ENCODE measurements around the gene SYTL3. TPM values are rescaled to one million over a fixed set of nuclear protein-coding genes. Genes with fewer than 3 reads are reported as not detected.
"Not testable (repeated sequence)": the region's sequence is repeated elsewhere in the genome, so short reads cannot be mapped to it uniquely, and the experiment has no call there.

SYTL3 gene
- total and polyA plus RNA-seq, 3 donors from 2014 or later, result 7.0 to 11.0 (median 10.2) TPM

DNA sequence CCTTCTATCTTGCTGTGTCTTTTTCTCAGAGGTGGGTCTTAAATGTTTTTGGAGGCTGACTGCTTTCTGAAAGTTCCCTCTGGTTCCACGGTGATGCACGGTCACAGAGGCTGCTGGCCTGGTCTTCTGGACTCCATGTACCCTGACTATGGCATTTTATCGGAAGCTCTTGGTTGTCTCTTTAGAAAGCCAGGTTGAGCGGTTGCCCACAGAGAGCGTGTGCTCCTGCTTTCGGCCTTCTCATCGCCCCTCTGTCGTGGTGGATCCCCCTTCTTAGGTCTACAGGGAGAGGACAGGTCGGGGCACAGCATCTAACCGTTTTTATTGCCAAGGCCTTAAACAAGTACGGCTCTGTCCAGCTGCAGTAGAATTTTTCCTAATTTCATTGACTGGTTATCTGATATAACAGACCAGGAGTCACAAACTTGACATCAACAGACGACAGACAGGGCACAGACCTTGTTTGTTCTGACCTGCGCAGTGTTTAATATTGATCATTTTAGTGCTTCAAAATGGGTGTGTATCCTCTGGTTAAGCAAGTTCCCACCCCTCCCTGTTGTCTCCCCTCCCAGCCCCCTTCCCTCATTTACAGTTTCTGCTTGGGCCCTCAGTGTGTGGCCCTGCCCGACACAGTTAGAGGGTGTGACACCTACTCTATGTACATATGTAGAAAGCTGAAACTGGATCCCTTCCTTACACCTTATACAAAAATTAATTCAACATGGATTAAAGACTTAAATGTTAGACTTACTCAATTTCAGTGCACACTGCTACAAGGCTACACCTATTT, 24.7 kb downstream of the SYTL3 start:
- intact Hi-C loops (cut with DNase I; ENCODE audit: low total_unique reads), result no loop called here
- 88 to 91% methylated on average over 14 of the region's 14 CpGs for WGBS, 2 donors
- no peak for DNase-seq

DNA sequence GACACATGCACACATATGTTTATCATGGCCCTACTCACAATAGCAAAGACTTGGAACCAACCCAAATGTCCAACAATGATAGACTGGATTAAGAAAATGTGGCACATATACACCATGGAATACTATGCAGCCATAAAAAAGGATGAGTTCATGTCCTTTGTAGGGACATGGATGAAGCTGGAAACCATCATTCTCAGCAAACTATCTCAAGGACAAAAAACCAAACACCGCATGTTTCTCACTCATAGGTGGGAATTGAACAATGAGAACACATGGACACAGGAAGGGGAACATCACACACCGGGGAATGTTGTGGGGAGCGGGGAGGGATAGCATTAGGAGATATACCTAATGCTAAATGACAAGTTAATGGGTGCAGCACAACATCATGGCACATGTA, 27.2 kb downstream of the SYTL3 start:
- WGBS, 2 donors, result 96 to 100% methylated on average over 3 of the region's 3 CpGs
- H3K4me3 ChIP-seq; DNase-seq; H3K27ac ChIP-seq; H3K9me3 ChIP-seq; H3K27me3 ChIP-seq; H3K36me3 ChIP-seq (ENCODE audit: low read depth, missing control alignments); intact Hi-C loops (cut with DNase I; ENCODE audit: low total_unique reads); H3K4me1 ChIP-seq: not testable (repeated sequence)

More for the DNA sequence above, 24.7 kb downstream of the SYTL3 start:
- no peak overlapping the region for H3K27ac ChIP-seq
- H3K4me1 ChIP-seq, result no peaks in the 10 kb centered on the region
- H3K36me3 ChIP-seq (ENCODE audit: low read depth, missing control alignments), result no peaks in the 10 kb centered on the region
- no peak overlapping the region for H3K4me3 ChIP-seq
- TF ChIP-seq, protein P1, sequence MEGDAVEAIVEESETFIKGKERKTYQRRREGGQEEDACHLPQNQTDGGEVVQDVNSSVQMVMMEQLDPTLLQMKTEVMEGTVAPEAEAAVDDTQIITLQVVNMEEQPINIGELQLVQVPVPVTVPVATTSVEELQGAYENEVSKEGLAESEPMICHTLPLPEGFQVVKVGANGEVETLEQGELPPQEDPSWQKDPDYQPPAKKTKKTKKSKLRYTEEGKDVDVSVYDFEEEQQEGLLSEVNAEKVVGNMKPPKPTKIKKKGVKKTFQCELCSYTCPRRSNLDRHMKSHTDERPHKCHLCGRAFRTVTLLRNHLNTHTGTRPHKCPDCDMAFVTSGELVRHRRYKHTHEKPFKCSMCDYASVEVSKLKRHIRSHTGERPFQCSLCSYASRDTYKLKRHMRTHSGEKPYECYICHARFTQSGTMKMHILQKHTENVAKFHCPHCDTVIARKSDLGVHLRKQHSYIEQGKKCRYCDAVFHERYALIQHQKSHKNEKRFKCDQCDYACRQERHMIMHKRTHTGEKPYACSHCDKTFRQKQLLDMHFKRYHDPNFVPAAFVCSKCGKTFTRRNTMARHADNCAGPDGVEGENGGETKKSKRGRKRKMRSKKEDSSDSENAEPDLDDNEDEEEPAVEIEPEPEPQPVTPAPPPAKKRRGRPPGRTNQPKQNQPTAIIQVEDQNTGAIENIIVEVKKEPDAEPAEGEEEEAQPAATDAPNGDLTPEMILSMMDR (IDR thresholded peaks at IDR 0.05), result no peak
- no peak for TF ChIP-seq POLR2A (IDR thresholded peaks at IDR 0.05)
- H3K9me3 ChIP-seq, result no peaks in the 10 kb centered on the region
- no peaks in the 10 kb centered on the region for H3K27me3 ChIP-seq

DNA sequence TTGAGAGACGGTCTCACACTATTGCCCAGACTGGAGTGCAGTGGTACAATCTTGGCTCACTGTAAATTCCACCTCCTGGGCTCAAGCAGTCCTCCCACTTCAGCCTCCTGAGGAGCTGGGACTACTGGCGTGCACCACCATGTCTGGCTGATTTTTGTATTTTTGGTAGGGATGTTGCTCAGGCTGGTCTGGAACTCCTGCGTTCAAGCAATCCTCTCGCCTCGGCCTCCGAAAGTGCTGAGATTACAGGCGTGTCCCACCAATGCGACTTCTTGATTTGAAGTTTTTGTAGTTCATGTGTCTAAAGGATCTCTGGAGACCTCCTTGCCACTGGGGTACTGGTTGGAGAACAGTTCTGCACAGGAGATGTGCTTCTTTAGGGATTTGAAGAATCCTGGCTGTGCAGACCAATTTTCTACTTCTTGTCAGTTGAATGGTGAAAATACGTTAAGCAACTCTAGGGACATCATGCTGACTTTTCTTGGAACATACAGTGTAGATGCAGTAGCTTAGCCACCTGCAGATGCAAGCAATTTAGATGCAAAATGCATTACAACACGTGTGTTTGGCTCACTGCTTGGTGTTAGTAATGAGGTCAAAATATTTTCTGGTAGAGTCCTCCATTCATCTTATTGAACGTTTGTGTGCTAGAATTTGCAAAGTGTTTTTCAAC, 28.2 kb downstream of the SYTL3 start:
- WGBS, 2 donors, result 82 to 85% methylated on average over 11 of the region's 11 CpGs
- H3K27me3 ChIP-seq, result no peaks in the 10 kb centered on the region
- no peak for DNase-seq
- no peak overlapping the region for H3K27ac ChIP-seq
- TF ChIP-seq, protein P1 (IDR thresholded peaks at IDR 0.05), result no peak
- no peak for TF ChIP-seq POLR2A (IDR thresholded peaks at IDR 0.05)
- H3K4me3 ChIP-seq, result no peak overlapping the region
- intact Hi-C loops (cut with DNase I; ENCODE audit: low total_unique reads), result no loop called here
- H3K36me3 ChIP-seq (ENCODE audit: low read depth, missing control alignments), result no peaks in the 10 kb centered on the region
- H3K9me3 ChIP-seq, result no peaks in the 10 kb centered on the region
- no peaks in the 10 kb centered on the region for H3K4me1 ChIP-seq

DNA sequence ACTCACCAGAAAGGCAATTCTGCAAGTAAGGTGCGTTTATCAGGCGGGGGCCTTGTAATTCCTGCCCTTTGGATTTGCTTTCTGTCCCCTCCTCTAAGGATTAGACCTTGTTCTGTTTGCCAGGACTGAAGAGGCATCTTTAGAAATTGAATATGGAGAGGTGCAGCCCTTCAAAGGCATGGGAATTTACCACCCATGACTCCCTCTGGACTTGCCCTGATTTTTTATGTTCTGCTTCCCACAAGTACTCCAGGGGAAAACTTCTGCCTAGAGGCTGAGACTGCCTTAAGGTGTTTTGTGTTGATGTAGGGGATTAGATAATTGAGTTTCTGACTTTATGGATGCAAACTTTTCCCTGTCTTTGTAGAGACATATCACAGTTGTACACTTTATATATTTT, 30.2 kb downstream of the SYTL3 start:
- intact Hi-C loops (cut with DNase I; ENCODE audit: low total_unique reads), result no loop called here
- no peaks in the 10 kb centered on the region for H3K36me3 ChIP-seq (ENCODE audit: low read depth, missing control alignments)
- 84 to 97% methylated on average over 2 of the region's 2 CpGs for WGBS, 2 donors
- H3K27me3 ChIP-seq, result no peaks in the 10 kb centered on the region
- H3K27ac ChIP-seq, result no peak overlapping the region
- DNase-seq, result no peak
- TF ChIP-seq POLR2A (IDR thresholded peaks at IDR 0.05), result no peak
- TF ChIP-seq, protein P1 (IDR thresholded peaks at IDR 0.05), result no peak
- H3K9me3 ChIP-seq, result no peaks in the 10 kb centered on the region
- H3K4me3 ChIP-seq, result no peak overlapping the region
- no peaks in the 10 kb centered on the region for H3K4me1 ChIP-seq

DNA sequence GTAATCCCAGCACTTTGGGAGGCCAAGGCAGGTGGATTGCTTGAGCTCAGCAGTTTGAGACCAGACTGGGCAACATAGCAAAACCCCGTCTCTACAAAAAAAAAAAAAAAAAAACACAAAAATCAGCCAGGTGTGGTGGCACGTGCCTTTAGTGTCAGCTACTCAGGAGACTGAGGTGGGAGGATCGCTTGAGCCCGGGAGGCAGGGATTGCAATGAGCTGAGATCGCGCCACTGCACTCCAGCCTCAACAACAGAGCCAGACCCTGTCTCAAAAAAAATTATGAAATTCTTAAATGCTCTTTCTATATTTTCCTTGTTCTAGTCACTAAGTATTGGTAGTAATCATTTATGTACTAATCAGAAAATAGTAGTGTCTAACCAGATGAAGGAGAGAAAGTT, 30.6 kb downstream of the SYTL3 start:
- DNase-seq, result no peak
- 83 to 88% methylated on average over 6 of the region's 6 CpGs for WGBS, 2 donors
- H3K27me3 ChIP-seq, result no peaks in the 10 kb centered on the region
- intact Hi-C loops (cut with DNase I; ENCODE audit: low total_unique reads), result no loop called here
- H3K36me3 ChIP-seq (ENCODE audit: low read depth, missing control alignments), result no peaks in the 10 kb centered on the region
- no peak overlapping the region for H3K4me3 ChIP-seq
- H3K27ac ChIP-seq, result no peak overlapping the region
- no peaks in the 10 kb centered on the region for H3K9me3 ChIP-seq
- no peak for TF ChIP-seq POLR2A (IDR thresholded peaks at IDR 0.05)
- TF ChIP-seq, protein P1 (IDR thresholded peaks at IDR 0.05), result no peak
- no peaks in the 10 kb centered on the region for H3K4me1 ChIP-seq
